GM12875 (cell line): ENCODE results near the gene KCTD11.
A peak's percentile ranks its signal among the peaks of the same experiment; 100 is the strongest.

Experiments
- H3K4me3 ChIP-seq: one replicate; pipeline ENCODE4 v1.5.1; 2011; ENCODE audit warnings: low read depth, low read length, control low read depth
- TF ChIP-seq, protein P1 (sequence below): IDR thresholded peaks from 2 replicates; pipeline ENCODE4 v1.5.1; 2011; ENCODE audit warnings: low read depth, mild to moderate bottlenecking, control low read depth, inconsistent platforms, low read length, moderate library complexity, borderline replicate concordance; ENCODE audit not compliant: insufficient read depth

Gene KCTD11

DNA sequence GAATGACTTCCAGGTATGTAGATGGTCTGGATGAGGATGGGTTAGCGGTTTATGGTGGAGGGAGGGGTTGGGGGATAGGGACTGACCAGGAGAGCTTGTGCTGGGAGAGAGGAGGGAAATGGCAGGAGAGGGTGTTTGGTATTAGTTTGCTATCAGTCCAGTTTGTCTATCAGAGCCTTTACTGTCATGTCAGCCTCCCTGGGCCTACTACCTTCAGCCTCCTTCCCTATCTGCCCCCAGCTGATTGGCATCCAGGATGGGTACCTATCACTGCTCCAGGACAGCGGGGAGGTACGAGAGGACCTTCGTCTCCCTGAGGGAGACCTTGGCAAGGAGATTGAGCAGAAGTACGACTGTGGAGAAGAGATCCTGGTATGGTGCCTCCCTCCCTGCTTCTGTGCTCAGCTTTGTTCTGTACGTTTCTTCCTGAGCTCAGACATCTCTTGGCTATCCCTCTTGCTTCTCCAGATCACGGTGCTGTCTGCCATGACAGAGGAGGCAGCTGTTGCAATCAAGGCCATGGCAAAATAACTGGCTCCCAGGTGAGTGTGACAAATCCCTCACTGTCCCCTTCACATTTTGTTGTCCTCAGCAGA lies 40.8 kb upstream of the KCTD11 start:
- TF ChIP-seq, protein P1, sequence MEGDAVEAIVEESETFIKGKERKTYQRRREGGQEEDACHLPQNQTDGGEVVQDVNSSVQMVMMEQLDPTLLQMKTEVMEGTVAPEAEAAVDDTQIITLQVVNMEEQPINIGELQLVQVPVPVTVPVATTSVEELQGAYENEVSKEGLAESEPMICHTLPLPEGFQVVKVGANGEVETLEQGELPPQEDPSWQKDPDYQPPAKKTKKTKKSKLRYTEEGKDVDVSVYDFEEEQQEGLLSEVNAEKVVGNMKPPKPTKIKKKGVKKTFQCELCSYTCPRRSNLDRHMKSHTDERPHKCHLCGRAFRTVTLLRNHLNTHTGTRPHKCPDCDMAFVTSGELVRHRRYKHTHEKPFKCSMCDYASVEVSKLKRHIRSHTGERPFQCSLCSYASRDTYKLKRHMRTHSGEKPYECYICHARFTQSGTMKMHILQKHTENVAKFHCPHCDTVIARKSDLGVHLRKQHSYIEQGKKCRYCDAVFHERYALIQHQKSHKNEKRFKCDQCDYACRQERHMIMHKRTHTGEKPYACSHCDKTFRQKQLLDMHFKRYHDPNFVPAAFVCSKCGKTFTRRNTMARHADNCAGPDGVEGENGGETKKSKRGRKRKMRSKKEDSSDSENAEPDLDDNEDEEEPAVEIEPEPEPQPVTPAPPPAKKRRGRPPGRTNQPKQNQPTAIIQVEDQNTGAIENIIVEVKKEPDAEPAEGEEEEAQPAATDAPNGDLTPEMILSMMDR, result no peak

DNA sequence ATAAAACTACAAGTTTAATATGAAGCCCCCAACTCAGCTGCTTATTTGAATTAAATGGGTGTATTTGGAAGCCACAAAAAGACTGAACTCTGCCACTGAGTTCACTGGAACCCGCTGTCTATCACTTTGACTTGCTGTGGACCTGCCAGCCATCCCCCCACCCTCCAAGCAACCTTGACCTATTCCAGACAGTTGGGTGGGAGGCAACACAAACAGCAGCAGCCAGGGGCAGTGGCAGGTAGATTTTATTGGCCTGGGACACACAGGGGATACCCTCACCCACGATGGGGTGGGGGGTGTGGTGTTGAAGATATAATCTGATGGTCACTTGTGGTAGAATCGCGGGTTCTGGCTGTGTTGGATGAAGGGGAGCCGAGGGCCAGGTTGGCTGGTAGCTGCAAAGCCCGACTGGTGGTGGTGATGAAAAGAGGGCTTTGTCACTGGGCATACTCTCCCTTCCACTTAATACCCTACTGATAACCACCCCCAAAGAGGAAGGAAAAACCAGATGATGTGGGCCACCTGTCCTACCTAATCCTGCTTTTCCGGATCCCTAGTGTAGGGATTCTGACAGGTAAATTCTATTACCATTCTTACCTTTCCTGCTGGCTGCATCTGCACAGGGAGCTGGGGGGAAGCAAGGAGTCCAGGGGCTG lies 39.4 kb upstream of the KCTD11 start:
- TF ChIP-seq, protein P1, result no peak
- no peak overlapping the region for H3K4me3 ChIP-seq

More for the DNA sequence above, 40.8 kb upstream of the KCTD11 start:
- H3K4me3 ChIP-seq, result no peak overlapping the region

DNA sequence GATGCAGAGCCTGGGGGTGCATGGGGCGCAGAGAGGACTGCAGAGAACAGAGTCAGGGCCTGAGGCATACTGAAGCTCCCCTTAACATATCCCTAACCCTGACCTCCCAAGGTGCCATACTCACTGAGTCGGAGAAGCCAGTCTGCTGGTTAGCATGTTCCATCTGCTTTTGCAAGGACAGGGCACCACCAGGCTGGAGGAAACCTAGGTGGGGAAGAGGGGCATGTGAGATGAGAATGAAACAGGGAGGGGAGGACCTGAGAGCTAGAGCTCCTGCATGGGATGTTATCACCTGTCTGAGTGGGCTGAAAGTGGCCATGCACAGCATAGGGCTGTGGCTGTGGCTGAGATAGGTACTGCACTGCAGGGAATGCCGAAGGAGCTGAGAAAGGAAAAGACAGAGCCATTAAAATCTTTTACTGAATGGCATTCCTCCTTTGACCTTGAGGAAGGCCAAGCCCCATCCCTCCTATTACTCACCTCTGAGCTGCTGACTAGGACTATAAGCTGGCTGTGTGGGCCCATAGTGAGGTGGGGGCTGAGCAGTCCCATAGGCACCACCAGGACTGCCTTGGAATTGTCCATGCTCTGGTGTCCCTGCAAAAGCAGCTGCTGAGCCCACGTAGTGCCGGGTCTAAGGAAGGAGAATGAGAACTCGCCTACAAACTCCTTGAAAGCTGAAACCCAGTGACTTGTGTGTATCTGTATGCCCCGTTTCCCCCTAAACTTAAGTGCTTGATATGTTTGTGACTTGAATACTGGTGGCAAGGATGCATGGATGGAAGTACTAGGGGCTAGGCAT lies 38.7 kb upstream of the KCTD11 start:
- H3K4me3 ChIP-seq, result no peak overlapping the region
- TF ChIP-seq, protein P1, result no peak

DNA sequence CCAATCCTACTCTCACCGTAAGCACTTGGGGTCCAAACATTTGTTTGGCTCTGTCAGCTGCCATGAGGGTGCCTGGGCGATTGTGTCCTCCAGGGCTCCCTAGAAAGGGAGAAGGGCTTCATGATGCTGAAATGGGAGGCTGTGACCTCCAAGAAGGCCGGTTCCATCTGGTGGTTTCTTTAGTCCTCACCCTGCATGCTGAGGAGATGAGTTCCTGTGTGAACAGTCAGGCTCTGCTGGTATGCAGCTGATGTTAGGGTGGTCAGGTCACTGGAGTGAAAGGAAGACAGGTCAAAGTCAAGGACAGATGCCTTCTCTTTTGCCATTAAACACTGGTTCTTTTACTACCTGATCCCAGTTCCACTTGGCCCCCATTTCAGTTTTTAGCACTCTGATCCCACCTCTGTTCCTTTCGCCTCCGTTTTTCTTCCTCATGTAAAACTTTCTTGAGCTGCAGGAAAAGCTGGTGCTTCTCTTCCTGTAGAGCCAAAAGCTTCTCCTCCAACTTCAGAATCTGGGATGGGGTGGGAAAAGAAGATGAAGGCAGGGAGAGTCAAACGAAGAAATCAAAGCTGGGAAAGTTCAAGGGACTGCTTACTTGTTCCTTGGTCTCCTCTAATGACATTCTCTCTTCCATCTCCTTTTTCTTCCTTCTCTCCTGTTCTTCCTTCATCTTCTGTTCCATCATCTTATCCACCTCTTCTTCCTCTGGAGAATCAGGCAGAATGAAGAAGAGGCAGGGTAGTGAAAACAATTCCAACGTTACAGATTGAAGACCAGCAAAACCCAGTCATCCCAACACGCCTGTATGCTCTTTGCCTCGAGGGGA lies 37.9 kb upstream of the KCTD11 start:
- H3K4me3 ChIP-seq, result peak overlapping the region; percentile 87
- TF ChIP-seq, protein P1, result no peak

DNA sequence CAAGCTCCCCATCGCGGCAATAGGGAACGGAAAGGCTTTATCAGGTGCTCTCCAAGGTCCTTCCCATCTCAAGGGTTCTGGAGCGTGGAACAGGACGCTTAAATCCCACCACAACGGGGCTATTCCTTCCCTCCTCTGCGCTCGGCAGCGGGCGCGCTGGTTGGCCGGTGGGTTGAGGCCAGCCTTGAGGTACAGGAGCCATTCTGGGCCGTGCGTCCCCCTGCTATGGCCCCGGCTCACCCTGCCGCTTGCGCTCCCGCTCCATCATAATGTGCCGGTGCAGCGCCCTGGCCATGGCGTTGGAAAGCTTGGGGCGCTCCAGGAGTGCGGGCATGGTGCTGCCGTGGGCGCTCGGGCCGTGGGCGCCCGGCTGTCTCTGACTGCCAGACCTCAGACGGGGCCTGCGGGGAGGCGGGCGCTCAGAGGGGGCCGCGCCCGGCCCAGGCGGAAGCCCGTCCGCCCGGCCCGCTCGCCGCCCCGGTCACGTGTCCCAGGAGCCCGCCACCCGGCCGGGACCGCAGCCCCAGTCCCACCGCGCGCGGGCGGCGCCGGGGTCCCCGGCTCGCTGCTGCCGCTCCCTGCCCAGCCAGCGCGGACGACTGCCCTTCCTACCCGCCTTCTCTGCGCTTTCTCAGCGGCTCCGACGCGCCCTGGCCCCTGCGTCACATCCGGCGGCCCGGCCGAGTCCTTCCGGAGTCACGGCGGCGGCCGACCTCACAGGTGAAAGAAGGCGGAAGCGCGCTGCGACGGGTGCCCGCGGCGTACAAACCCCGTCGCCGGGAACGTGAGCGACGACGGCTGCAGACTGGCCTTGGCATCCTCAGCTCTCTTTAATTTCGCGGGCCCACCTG lies 37.0 kb upstream of the KCTD11 start, which contains the start of gene GPS2:
TSS of gene GPS2 (minus strand) at position 642 of the 851 bp plus-strand sequence. CDS start at position 334, 308 bp downstream.
- peak within 1 kb of the TSS; percentile 87 for H3K4me3 ChIP-seq
- TF ChIP-seq, protein P1, result no peak
